Liver (tissue), 9 donors: ENCODE data around the gene CDC20. TPM values are rescaled to one million over a fixed set of nuclear protein-coding genes. Genes with fewer than 3 reads are reported as not detected.

Experiments
- DNase-seq: peaks from one replicate; pipeline ENCODE4 v3.0.0-alpha.2; 2017; ENCODE audit warnings: low spot score
- H3K27ac ChIP-seq, 2 donors: one replicate each; pipeline ENCODE4 v1.7.0; 2013; ENCODE audit warnings: inconsistent platforms in 2 of 2, low read length in 2 of 2, control low read depth in 1 of 2, low read depth in 1 of 2, mild to moderate bottlenecking in 1 of 2
- H3K27me3 ChIP-seq, 4 donors: one replicate each; pipeline versions ENCODE4 v1.6.1 to v1.7.0; 2013; ENCODE audit warnings: low read length in 3 of 4, inconsistent platforms in 1 of 4, mild to moderate bottlenecking in 1 of 4, moderate library complexity in 1 of 4; ENCODE audit not compliant: control insufficient read depth in 4 of 4, insufficient read depth in 4 of 4
- H3K36me3 ChIP-seq, 4 donors: one replicate each; pipeline versions ENCODE4 v1.6.1 to v1.7.0; 2013; ENCODE audit warnings: low read length in 3 of 4, mild to moderate bottlenecking in 3 of 4, low read depth in 1 of 4, moderate library complexity in 1 of 4; ENCODE audit not compliant: control insufficient read depth in 4 of 4, insufficient read depth in 3 of 4
- H3K4me1 ChIP-seq, 4 donors: one replicate each; pipeline versions ENCODE4 v1.6.1 to v1.7.0; 2013; ENCODE audit warnings: low read length in 3 of 4, mild to moderate bottlenecking in 3 of 4, moderate library complexity in 1 of 4; ENCODE audit not compliant: control insufficient read depth in 4 of 4, insufficient read depth in 4 of 4
- H3K4me3 ChIP-seq, 3 donors: one replicate each; pipeline versions ENCODE4 v1.6.1 to v1.7.0; 2013; ENCODE audit warnings: low read length in 3 of 3, control low read depth in 1 of 3, low read depth in 1 of 3, mild to moderate bottlenecking in 1 of 3
- H3K9ac ChIP-seq, 2 donors: one replicate each; pipeline ENCODE4 v1.7.0; 2013; ENCODE audit warnings: low read length in 2 of 2, mild to moderate bottlenecking in 2 of 2, moderate library complexity in 2 of 2, control low read depth in 1 of 2, low read depth in 1 of 2
- H3K9me3 ChIP-seq, 4 donors: one replicate each; pipeline versions ENCODE4 v1.6.1 to v1.7.0; 2013; ENCODE audit warnings: low read length in 3 of 4; ENCODE audit not compliant: control insufficient read depth in 4 of 4
- EGR1 ChIP-seq, 2 donors: IDR thresholded peaks; 2 replicates each; pipeline ENCODE4 v1.6.1; 2016 to 2018; ENCODE audit warnings: antibody characterized with exemption in 2 of 2, low read depth in 2 of 2
- FOXA1 ChIP-seq: IDR thresholded peaks from 2 replicates; pipeline ENCODE4 v1.6.1; 2016; ENCODE audit warnings: antibody characterized with exemption
- FOXA2 ChIP-seq: IDR thresholded peaks from 2 replicates; pipeline ENCODE4 v1.6.1; 2016; ENCODE audit warnings: antibody characterized with exemption
- GABPA ChIP-seq, 2 donors: IDR thresholded peaks in 1 of 2; conservative IDR thresholded peaks in 1 of 2; 2 replicates each; pipeline ENCODE4 v1.6.1; 2016; ENCODE audit warnings: antibody characterized with exemption in 2 of 2, mild to moderate bottlenecking in 1 of 2, moderate library complexity in 1 of 2
- HNF4A ChIP-seq, 2 donors: conservative IDR thresholded peaks; 2 replicates each; pipeline ENCODE4 v1.6.1; 2016; ENCODE audit warnings: antibody characterized with exemption in 2 of 2, mild to moderate bottlenecking in 2 of 2
- HNF4G ChIP-seq: IDR thresholded peaks from 2 replicates; pipeline ENCODE4 v1.6.1; 2016; ENCODE audit warnings: antibody characterized with exemption
- JUND ChIP-seq, 2 donors: IDR thresholded peaks; 2 replicates each; pipeline ENCODE4 v1.6.1; 2016; ENCODE audit warnings: antibody characterized with exemption in 2 of 2
- NR2F2 ChIP-seq: IDR thresholded peaks from 2 replicates; pipeline ENCODE4 v1.6.1; 2016; ENCODE audit warnings: antibody characterized with exemption
- RAD21 ChIP-seq, 2 donors: IDR thresholded peaks; 2 replicates each; pipeline ENCODE4 v1.6.1; 2016; ENCODE audit warnings: antibody characterized with exemption in 2 of 2, mild to moderate bottlenecking in 2 of 2
- RXRA ChIP-seq, 2 donors: IDR thresholded peaks; 2 replicates each; pipeline ENCODE4 v1.6.1; 2017 to 2018; ENCODE audit warnings: antibody characterized with exemption in 2 of 2, mild to moderate bottlenecking in 1 of 2
- SP1 ChIP-seq: IDR thresholded peaks from 2 replicates; pipeline ENCODE4 v1.6.1; 2018; ENCODE audit warnings: antibody characterized with exemption, mild to moderate bottlenecking
- TAF1 ChIP-seq: conservative IDR thresholded peaks from 2 replicates; pipeline ENCODE4 v1.6.1; 2016; ENCODE audit warnings: antibody characterized with exemption, mild to moderate bottlenecking
- YY1 ChIP-seq: IDR thresholded peaks from 2 replicates; pipeline ENCODE4 v1.6.1; 2016; ENCODE audit warnings: antibody characterized with exemption, mild to moderate bottlenecking
- WGBS: extraction: QIAGEN DNeasy Blood & Tissue Kit; methylation state at CpG from one replicate; pipeline ENCODE4 v1.1.7; 2013; 5-methylcytosine and 5-hydroxymethylcytosine counted together
- polyA plus RNA-seq, 2 donors: library from polyadenylated mRNA; stranded (reverse) in 1 of 2; unstranded in 1 of 2; fragments of 200-250 nt in 1 of 2; fragments of >200 nt in 1 of 2; fragmentation: Nextera tagmentation in 1 of 2; extraction: Ambion mirVana in 1 of 2; gene quantifications; one replicate each; pipeline versions ENCODE4 v1.2.1 to v1.2.3, GENCODE V29; 2013 to 2015
- total RNA-seq, 2 donors: library from RNA; depleted of rRNA; stranded (reverse); fragments of >200 nt; gene quantifications; one replicate each; pipeline ENCODE4 v1.2.3, GENCODE V29; 2014
- TF ChIP-seq, protein P1 (sequence below): IDR thresholded peaks from 2 replicates; pipeline ENCODE4 v1.6.1; 2016; ENCODE audit warnings: antibody characterized with exemption, mild to moderate bottlenecking
- TF ChIP-seq, protein P2 (sequence below): IDR thresholded peaks from 2 replicates; pipeline ENCODE4 v1.6.1; 2016; ENCODE audit warnings: antibody characterized with exemption
- TF ChIP-seq, protein P3 (sequence below): fragments of 150-350 bp; IDR thresholded peaks from 2 replicates; pipeline ENCODE4 v1.5.1; 2017; ENCODE audit warnings: improper control_type of control experiment, low read depth, low read length; ENCODE audit not compliant: missing input control
- TF ChIP-seq, protein P4 (sequence below): IDR thresholded peaks from 2 replicates; pipeline ENCODE4 v1.6.1; 2016; ENCODE audit warnings: antibody characterized with exemption
- donor health status: healthy.
- donor health status: healthy.
- donor health status: healthy.
- donor health status: healthy.
- donor health status: healthy.

The CDC20 gene
- total and polyA plus RNA-seq, 4 donors = 0.25 to 73.4 (median 3.5) TPM

DNA sequence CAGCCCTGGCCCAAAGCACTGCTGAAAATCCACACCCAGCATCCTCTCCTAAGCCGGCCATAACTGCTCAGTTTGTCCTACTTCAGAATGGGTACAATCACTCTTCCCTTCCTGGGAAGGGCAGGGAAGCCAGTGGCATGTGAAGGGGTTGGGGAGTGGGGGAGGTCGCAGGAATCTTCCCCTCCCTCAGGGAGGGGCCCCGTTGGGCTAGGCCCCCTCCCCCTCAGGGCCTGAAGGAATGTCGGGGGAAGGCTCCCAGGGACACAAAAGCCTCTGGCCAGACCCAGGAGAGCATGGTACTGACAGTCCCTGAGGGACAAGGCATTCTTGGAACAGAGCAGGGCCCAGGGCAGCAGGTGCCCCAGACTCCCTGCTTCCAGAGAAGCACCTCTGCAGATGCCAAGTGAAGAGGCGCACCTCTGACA is 7.8 kb downstream of the CDC20 start:
- no peaks in the 10 kb centered on the region for H3K27me3 ChIP-seq
- H3K4me1 ChIP-seq = peaks cover 7 to 22% (median 16%) of the 10 kb centered on the region in 4 donors
- no peak for DNase-seq
- TF ChIP-seq GABPA (IDR thresholded peaks at IDR 0.05 in 1 of 2, conservative IDR thresholded peaks at IDR 0.05 in 1 of 2) (no peak), YY1 (no peak), FOXA1 (no peak), FOXA2 (no peak), EGR1 (IDR thresholded peaks at IDR 0.05; ENCODE audit: low read depth in 2 of 2) (no peak)
- TF ChIP-seq, protein P1, sequence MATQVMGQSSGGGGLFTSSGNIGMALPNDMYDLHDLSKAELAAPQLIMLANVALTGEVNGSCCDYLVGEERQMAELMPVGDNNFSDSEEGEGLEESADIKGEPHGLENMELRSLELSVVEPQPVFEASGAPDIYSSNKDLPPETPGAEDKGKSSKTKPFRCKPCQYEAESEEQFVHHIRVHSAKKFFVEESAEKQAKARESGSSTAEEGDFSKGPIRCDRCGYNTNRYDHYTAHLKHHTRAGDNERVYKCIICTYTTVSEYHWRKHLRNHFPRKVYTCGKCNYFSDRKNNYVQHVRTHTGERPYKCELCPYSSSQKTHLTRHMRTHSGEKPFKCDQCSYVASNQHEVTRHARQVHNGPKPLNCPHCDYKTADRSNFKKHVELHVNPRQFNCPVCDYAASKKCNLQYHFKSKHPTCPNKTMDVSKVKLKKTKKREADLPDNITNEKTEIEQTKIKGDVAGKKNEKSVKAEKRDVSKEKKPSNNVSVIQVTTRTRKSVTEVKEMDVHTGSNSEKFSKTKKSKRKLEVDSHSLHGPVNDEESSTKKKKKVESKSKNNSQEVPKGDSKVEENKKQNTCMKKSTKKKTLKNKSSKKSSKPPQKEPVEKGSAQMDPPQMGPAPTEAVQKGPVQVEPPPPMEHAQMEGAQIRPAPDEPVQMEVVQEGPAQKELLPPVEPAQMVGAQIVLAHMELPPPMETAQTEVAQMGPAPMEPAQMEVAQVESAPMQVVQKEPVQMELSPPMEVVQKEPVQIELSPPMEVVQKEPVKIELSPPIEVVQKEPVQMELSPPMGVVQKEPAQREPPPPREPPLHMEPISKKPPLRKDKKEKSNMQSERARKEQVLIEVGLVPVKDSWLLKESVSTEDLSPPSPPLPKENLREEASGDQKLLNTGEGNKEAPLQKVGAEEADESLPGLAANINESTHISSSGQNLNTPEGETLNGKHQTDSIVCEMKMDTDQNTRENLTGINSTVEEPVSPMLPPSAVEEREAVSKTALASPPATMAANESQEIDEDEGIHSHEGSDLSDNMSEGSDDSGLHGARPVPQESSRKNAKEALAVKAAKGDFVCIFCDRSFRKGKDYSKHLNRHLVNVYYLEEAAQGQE = no peak
- H3K36me3 ChIP-seq = peaks cover 2 to 28% (median 17%) of the 10 kb centered on the region in 4 donors
- peak overlapping the region in 2 of 3 donors; percentile 52 to 71 for H3K4me3 ChIP-seq
- no peak overlapping the region for H3K9ac ChIP-seq
- H3K27ac ChIP-seq = peak overlapping the region in 1 of 2 donors; percentile 86
- 42% methylated on average over 5 of the region's 5 CpGs for WGBS
- H3K9me3 ChIP-seq = no peaks in the 10 kb centered on the region

DNA sequence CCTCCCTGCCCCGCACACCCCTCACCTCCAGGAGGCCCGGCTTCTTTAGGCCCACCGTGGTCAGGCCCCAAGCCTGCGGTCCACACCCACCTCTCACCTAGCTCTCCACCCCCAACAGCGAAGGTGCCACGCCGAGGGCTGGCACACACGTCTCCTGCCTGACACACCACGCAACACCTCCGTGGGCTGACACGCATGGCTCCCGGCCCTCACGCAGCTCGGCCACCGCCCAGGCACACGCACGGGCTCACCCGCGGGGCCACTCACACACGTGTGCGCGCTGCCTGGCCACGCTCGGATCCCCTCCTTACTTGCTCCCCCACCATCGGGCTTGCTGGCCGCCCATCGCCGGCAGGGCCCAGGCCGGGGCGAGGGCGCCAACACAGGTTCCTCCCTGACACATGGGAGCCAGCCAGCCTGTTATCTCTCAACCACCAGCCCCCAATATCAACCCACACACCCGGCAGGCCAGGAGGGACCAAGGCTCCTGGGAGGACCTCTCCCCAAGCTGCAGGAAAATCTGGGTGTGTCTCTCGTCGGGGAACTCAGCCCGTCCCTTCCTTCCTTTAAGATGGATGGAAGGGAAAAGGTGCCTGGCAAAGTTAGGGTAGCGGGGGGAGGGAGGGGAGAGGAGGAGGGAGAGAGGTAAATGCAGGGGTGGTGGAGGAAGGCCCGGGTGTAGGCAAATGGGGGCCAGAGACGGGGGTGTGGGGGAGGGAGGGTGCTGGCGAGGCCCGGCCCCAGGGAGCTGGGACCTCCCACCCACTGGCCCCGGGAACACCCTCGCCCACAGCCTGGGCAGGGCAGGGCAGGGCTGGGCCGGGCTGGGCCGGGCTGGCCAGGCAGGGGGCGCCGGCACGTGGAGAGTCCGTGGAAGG is 8.5 kb downstream of the CDC20 start:
- H3K9ac ChIP-seq = peak overlapping the region; percentile 47 to 64
- TF ChIP-seq FOXA1 = no peak
- TF ChIP-seq, protein P2, sequence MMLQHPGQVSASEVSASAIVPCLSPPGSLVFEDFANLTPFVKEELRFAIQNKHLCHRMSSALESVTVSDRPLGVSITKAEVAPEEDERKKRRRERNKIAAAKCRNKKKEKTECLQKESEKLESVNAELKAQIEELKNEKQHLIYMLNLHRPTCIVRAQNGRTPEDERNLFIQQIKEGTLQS = no peak
- TF ChIP-seq YY1 = no peak
- no peak for TF ChIP-seq SP1
- TF ChIP-seq, protein P3, sequence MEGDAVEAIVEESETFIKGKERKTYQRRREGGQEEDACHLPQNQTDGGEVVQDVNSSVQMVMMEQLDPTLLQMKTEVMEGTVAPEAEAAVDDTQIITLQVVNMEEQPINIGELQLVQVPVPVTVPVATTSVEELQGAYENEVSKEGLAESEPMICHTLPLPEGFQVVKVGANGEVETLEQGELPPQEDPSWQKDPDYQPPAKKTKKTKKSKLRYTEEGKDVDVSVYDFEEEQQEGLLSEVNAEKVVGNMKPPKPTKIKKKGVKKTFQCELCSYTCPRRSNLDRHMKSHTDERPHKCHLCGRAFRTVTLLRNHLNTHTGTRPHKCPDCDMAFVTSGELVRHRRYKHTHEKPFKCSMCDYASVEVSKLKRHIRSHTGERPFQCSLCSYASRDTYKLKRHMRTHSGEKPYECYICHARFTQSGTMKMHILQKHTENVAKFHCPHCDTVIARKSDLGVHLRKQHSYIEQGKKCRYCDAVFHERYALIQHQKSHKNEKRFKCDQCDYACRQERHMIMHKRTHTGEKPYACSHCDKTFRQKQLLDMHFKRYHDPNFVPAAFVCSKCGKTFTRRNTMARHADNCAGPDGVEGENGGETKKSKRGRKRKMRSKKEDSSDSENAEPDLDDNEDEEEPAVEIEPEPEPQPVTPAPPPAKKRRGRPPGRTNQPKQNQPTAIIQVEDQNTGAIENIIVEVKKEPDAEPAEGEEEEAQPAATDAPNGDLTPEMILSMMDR = no peak
- no peak for TF ChIP-seq HNF4A (conservative IDR thresholded peaks at IDR 0.05)
- TF ChIP-seq NR2F2 = no peak
- TF ChIP-seq RXRA (IDR thresholded peaks at IDR 0.05) = no peak
- TF ChIP-seq EGR1 (IDR thresholded peaks at IDR 0.05; ENCODE audit: low read depth in 2 of 2) = no peak
- TF ChIP-seq, protein P1 = no peak
- TF ChIP-seq, protein P4, sequence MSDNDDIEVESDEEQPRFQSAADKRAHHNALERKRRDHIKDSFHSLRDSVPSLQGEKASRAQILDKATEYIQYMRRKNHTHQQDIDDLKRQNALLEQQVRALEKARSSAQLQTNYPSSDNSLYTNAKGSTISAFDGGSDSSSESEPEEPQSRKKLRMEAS = no peak
- no peak for TF ChIP-seq GABPA (IDR thresholded peaks at IDR 0.05 in 1 of 2, conservative IDR thresholded peaks at IDR 0.05 in 1 of 2)
- TF ChIP-seq HNF4G = no peak
- no peak for TF ChIP-seq JUND (IDR thresholded peaks at IDR 0.05)
- no peak for TF ChIP-seq RAD21 (IDR thresholded peaks at IDR 0.05)
- no peak for TF ChIP-seq TAF1
- no peaks in the 10 kb centered on the region for H3K27me3 ChIP-seq
- peaks cover 2 to 24% (median 17%) of the 10 kb centered on the region in 4 donors for H3K36me3 ChIP-seq
- peak overlapping the region; percentile 86 to 89 for H3K27ac ChIP-seq
- DNase-seq = peak; percentile 81
- peaks cover 7 to 22% (median 16%) of the 10 kb centered on the region in 4 donors for H3K4me1 ChIP-seq
- WGBS = 3% methylated on average over 48 of the region's 48 CpGs
- peak overlapping the region; percentile 52 to 73 (median 71) for H3K4me3 ChIP-seq
- no peaks in the 10 kb centered on the region for H3K9me3 ChIP-seq
